HG03097 (cell line): ENCODE results near the gene KCTD12.

ENCODE experiments used
- ATAC-seq: cut with Tn5 transposase; IDR thresholded peaks from one replicate; pipeline ENCODE4 v1.9.1; 2021; ENCODE audit not compliant: unreplicated experiment, low FRiP score

KCTD12 gene

DNA sequence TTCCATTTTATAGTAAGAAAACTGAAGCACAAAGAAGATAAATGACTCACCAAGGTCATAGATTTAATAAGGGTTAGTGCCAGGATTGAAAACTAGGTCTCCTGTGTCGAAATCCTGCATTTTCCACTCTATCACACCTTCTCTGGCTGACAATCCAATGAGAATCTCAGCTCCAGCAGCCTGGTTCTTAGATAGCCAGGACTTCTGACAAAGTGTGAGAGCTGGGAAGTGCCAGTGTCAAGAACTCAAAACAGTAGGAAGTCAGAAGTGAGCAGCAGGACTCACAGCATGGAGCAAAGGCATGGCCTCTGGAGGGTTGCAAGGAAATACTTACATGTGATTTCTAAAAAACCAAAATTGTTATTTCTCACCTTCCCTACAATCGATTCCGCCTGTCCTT is 24.3 kb downstream of the KCTD12 start:
- ATAC-seq = no peak

DNA sequence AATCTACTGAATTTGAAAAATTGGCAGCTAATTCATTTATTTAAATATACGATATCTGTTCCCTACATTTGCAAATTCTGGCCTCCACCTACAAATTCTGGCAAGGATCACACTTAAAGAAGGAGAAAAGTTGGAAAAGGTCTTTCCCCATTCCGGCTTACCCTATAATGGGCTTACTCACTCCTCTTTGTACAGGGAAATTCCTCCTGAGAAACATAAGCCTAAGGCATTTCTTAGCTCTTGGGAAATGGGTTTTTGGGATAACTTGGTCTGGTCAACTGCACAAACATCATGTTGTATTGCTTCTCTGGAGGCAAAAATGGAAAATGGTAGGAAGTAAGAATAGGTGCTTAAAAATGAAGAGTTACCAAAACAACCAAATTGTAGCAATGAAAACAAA is 25.5 kb downstream of the KCTD12 start:
- ATAC-seq = no peak

DNA sequence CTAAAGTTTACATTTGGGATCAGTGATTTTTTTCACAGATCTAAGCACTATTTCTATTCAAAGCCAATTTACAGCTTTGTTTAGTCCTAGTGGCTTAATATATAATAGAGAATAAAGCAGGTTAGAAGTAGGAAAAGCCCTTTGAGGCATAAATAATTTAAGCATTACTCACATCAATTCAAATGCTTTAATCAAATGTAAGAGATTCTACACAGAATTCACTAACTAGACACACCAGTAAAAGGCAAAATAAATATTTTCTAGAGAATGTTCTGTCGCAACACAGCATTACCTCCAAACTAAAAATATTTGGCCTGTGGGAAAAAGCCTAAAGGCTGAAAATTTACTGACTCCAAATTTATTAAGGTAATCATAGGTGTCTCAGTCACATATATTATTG is 31.3 kb downstream of the KCTD12 start:
- ATAC-seq = no peak

DNA sequence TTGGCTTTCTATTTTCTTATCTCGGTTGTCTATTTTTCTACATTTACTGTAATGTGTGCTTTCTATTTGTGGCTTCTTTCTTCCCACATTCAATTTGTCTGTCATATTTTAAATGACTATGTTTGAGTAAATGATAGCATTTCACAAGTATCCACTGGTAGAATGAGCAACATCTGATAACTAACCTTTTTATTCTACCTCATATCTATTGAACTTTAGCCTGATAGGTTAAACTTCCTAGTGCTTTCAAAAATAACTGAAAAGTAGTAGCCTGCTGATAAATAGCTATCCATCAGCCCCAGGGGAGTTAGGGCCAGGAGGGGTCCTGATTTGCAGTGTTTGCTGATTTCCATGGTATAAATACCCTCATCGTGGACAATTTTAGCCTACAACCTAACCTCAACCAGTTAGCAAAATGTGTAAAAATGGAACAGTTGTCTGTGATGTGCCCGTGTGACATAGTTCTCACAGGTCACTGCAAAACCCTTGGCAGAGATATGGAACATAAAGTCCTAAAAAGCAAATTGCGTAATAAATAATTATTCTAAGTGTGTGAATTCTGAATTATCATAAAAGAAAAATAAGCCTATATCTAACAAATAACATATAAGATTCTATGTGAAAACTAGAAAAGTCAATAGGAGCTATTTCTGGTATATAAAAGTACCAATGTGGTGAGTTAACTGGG is 32.1 kb downstream of the KCTD12 start:
- ATAC-seq = no peak

DNA sequence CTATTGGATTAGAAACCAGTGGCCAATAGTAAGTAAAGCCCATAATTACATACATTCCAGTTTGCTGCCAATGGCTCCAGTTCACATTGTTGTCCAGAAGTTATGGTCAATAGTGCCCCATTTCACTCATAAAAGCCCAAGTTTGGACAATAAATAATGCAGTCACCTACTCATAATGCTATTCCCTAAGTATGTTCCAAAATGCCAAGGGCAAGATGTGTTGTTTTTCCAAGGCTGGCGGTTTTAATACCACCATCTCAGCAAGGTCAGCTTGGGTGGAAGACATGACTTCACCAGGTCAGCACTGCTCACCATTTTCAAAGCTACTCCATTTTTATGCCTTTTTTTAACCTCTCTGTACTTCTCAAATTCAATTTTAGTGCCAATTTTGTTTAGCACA is 32.7 kb downstream of the KCTD12 start:
- ATAC-seq = no peak

DNA sequence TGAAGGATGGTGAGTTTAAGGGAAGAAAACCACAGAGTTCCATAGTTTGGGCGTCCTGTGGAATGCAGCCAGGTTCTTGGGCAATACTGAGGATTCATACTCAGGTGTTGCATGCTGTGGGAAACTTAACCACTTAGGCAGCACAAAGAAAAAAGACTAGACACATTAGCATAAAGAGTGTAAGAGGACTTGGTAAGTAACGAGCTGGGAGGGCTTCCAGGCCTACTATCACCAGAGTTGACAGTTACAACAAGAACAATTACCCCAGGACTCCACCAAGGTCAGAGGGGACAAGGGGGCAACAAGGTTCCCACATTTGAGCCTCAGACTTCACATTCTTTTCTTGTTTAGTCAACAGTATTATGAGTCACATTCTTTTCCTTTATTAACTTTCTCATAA is 33.2 kb downstream of the KCTD12 start:
- ATAC-seq = no peak

DNA sequence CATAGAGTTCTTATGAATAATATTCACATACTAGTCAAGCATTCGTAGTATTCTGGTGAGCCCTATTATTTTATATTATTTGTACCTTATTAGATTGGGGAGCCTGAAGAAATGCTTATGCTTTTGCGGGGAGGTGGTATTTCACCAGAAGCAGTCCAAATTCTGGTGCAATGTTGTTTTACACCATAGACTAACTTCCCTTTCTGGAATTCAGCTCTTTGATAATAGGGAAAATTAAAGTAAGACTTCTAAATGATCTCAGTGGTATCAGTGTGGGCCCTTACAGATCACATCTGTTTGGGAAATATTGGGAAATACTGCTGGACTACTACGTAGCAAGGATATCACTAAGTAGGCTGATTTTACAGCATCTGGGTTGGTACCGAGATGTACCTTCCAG is 34.2 kb downstream of the KCTD12 start:
- ATAC-seq = no peak

DNA sequence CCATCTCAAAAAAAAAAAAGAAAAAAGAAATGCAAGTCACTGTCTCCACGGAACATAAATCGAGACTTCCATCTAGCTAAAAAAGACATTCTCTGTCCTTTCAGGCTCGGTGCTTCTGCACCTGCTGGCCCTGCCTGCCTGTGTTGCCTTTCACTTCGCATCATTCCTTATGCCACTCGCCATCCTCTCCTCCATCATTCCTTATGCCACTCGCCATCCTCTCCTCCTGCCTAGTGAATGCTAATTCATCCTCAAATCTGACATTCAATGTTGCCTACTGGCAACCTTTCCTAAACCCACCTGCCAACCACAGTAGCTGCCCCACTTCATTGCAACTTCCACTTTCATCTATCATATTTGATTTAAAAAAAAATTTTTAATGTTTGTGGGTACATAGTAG is 36.7 kb downstream of the KCTD12 start:
- ATAC-seq = no peak

DNA sequence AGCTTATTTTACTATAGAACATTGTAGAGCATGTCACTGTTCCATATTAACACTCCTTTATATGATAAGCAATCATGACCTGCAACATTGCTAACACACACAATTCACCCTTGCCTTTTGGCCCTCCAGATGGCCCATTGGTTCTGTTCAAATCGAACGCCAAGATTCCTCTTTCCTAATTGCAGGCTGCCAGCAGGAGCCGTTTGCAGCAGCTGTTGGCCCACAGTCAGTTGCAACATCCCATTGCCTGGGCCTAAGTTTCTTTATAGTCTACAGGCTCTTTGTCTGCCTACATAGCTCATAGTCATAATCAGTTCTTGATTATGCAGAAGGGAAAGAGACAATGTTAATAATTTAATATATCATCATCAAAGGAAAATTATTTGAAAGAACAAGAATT is 37.6 kb downstream of the KCTD12 start:
- no peak for ATAC-seq

DNA sequence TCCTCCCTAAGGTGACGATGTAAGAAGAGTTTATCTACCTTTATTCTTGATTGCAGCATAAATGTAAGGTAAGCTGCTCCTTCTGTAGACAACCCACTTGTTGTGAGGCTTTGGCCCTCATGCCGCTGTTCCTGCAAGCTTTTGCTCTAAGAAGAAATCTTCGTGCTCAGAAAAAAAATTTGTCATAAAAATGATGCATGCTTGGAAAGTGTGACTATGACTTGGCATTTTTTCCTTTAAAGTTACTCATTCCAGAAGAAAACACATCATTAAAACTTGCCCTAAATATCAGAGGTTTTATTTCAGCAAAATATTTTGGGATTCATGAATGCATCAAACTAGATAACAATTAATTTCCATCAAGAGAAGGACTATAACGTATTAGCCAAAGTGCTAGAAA is 39.8 kb downstream of the KCTD12 start:
- ATAC-seq = no peak

DNA sequence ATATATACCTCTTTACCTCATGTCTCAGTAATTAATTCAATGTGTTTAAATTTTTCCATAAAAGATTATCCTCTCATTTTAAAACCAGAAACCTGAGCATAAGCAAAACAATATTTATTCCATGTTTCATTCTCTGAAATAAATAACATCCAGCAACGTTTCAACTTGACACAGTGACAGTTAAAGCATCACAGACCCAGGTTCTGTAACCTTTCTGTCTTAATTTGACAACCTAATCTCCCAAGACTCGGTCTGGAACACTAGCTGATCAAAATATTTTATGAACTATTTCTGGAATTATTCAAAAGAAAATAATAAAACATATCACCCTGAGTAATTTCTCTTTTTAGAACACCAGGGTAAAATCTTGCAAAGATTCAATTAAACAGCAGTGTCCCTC is 40.3 kb downstream of the KCTD12 start:
- ATAC-seq = no peak

DNA sequence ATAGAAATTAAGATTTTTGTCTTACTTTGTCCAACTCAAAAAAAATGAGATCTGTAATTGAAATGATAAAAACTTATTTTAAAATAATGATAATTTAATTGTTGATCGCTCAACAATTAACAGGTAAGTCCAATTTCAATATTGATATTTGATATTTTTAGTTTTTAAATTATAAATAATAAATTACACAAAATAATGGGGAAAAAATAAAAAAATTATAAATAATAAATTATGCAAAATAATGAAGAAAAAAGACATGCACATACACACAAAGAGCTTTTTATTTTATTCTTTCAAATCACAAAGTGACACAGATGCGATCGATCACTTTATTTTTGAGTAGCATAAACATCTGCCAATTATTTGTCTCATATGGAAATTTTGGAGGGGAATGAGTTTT is 40.8 kb downstream of the KCTD12 start:
- ATAC-seq = no peak

DNA sequence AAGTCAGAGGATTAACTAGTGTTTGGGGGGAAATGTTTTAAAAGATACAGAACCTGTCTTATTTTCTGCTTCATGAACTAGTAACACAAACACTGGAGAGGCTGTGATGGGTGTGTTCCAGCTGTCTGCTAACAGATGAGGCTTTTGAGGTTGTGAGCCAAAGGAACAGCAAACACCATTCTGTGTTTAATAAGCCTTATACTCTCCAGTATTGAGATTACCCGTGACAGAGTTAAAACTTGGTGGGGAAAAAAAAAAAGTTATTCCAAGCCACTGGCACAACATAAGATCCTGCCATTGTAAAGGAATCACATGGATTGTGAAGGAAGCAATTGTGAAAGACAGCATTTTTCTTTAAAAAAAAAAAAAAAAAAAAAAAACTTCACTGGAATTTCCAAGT is 48.4 kb downstream of the KCTD12 start:
- ATAC-seq = no peak

DNA sequence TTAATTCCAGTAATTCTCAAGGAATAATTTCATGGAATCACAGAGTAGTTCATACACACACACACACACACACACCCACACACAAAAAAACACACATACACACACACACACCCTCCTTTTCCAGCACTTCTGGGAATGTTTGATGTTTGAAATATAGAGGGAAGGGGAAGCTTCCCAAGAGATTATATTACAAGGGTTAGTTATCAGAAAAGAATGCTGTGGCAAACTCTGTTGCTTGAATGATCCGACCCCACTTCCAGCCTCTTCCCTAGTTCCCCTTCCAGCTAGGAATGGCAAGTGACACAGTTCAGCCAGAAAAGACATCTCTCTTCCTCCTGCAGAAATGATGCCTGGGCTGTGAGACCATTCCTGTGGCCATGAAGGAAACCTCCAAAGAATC is 49.9 kb downstream of the KCTD12 start:
- no peak for ATAC-seq

DNA sequence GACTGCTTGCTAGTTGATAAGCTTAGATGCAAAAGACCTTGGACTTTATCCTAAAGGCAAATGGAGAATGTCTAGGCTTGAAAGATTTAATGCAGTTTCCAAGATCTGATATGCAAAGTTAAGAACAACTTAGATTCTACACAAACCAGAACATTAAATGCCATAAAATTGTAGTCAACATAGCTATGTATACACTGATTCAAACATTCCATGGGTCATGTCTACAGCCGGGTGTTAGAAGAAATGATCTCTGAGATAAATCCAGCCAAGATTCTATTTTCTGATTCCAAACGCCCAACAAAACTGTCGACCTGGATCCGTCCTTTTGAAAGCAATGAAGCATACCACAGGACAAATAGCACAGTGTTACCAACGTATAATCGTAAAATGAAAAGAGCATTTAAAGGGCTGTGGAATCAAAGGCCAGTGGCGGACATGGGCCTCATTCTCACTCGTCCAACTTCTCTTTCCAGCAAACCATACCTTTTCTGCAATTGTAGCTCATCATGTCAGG is 52.7 kb downstream of the KCTD12 start:
- ATAC-seq = no peak

DNA sequence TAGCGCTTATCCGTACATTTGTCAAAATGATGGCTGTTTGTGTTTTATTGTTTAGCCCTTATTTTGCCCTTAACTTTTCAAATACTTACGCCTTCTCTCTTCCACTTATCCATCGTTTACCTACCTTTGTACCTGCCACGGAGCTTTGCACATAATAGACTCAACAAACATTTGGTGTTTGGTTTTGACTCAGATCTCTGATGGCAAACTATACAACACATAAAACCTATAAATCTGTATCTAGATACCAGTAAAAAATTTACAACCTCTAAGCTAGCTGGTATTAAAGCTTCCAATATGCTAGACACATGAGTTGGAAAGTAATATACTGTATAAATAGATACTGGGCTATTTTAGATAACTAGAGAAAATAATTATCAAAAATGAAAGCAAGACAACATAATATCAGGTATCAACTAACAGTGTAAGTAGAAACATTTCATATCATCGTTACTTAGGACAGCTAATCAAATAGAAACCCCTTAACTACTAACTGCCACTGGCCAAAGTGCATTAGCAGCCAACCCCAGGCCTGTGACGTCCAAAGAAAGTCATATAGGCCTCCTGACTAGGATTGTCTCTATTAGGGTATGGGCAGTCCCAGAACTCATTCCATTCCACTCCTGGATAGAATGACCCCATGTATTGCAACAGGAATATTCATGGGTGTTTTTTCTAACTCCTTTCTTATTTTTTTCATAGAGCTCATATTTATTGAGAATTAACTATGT is 53.8 kb downstream of the KCTD12 start:
- no peak for ATAC-seq

DNA sequence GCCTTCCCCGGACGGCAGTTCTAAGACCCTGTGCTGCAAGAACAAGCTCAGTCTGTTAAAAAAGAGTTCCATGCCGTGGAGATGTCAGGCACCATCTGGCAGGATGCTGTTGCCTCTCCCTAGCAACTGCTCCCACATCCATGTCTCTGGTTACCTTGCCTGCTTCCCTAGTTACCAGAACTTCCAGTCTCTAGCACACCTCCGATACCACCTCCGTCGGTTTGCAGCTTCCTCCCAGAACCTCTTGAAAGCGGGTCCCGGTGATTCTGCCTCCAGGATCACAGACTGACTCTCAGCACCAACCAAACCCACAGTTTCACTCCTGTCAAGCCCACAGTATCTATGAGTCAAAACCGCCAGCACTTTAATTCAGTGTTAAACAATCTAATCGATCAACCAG is 55.4 kb downstream of the KCTD12 start:
- no peak for ATAC-seq
